Ramos (cell line): ENCODE results near the gene MAGEH1.
"Not testable (repeated sequence)": the region's sequence is repeated elsewhere in the genome, so short reads cannot be mapped to it uniquely, and the experiment has no call there.

Source experiments
- in situ Hi-C: fragments of 300-500 bp; cut with MboI; formaldehyde crosslinking; loops from one replicate; pipeline ENCODE4 v1.14.3; 2022; ENCODE audit warnings: low sequenced_read_pairs; ENCODE audit not compliant: unreplicated experiment

Gene MAGEH1

GRCh38 chrX:55451990-55452832 is at the start of gene MAGEH1:
Gene MAGEH1 (plus strand): TSS chrX:55452127. CDS start chrX:55452375, 248 bp downstream.
- in situ Hi-C loops = no loop called here

DNA sequence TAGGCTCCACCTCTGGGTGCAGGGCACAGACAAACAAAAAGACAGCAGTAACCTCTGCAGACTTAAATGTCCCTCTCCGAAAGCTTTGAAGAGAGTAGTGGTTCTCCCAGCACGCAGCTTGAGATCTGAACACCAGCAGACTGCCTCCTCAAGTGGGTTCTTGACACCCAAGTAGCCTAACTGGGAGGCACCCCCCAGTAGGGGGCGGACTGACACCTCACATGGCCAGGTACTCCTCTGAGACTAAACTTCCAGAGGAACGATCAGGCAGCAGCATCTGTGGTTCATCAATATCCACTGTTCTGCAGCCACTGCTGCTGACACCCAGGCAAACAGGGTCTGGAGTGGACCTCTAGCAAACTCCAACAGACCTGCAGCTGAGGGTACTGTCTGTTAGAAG is 24.8 kb upstream of the MAGEH1 start:
- in situ Hi-C loops = not testable (repeated sequence)

- in situ Hi-C loops = not testable (repeated sequence)
Observed at GRCh38 chrX:55443468-55443867, 8.5 kb upstream of the MAGEH1 start.

GRCh38 chrX:55450259-55450658 is 1.7 kb upstream of the MAGEH1 start:
- in situ Hi-C loops = no loop called here

DNA sequence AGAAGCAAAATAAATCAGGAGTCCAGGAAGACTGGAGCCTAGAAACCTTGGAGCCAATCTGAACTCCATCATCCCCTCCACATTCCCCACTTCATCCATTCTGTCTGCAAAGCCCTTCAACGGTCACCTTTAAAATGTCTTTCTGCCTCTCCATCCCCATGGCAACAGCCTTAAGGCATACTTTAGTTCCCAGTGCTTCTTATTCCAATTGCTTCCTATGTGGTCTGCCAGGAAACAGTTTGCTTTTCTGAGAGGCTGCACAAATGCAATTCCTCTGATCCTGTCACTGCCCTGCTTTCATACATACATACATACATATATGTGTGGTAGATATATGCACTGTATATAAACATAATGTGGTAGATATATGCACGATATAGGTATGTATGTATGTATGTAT is 786 bp upstream of the MAGEH1 start:
- in situ Hi-C loops = no loop called here

- in situ Hi-C loops = no loop called here
Observed at GRCh38 chrX:55451626-55451989, 319 bp upstream of the MAGEH1 start.

GRCh38 chrX:55452833-55453124 is 852 bp downstream of the MAGEH1 start:
- in situ Hi-C loops = no loop called here

DNA sequence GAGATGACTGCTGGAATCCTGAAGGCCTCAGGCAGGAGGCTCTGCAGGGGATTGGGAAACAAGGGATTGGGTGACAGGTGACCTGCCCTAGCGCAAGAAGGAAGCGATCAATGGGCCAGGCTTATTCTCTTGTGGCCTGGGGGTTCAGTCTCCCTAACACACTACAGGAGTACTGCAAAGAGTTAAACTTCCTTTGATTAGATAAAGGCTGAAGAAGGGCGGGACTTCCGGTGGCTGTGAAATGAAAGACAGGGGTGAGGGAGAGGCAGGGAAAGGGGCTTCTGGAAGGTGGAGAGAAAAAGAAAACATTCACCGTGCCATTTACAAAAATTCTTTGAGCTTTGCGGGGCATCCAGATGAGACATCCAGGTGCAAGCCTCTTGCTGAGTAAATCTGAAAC is 3.8 kb downstream of the MAGEH1 start:
- in situ Hi-C loops = not testable (repeated sequence)

- in situ Hi-C loops = not testable (repeated sequence)
Observed at GRCh38 chrX:55459426-55459825, 7.5 kb downstream of the MAGEH1 start.

GRCh38 chrX:55459926-55460325 is 8.0 kb downstream of the MAGEH1 start:
- in situ Hi-C loops = not testable (repeated sequence)

DNA sequence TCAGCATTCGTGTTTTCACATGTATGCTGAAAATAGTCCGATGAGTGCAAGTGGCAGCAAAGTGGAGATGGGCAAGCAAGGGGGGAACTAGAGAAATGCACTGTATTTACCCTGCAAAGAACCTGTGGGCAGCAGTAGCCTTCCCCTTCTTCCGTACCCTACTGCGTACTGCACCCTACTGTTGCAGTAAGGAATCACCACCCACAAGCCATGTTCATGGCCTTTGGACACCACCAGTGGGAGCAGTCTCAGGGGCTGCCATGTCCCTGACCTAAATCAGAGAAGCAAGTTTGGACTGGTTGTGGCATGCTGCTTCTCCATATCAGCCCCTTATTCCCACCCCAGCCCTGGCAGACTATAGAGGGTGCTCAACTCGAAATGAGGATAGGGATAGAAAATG is 12.1 kb downstream of the MAGEH1 start:
- in situ Hi-C loops = not testable (repeated sequence)

GRCh38 chrX:55465108-55465507 is 13.2 kb downstream of the MAGEH1 start:
- in situ Hi-C loops = not testable (repeated sequence)

DNA sequence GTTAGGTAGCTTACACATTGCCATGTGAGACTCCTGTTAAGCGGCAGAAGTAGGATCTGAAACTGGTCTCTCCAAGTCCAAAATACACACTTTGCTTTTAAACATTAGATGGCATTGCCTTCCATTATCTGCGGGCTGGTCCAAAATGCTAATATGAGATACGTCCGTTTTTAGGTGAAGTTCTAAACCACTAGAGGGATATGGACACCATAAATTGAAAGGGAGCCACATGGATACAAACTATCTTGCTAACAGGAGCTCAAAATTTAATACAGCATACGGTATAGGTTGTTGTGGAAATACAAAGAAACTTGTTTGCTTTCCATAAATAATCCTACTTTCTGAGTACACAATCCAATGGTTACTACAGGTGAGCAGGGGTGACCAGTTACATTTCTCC is 13.9 kb downstream of the MAGEH1 start:
- in situ Hi-C loops = not testable (repeated sequence)

DNA sequence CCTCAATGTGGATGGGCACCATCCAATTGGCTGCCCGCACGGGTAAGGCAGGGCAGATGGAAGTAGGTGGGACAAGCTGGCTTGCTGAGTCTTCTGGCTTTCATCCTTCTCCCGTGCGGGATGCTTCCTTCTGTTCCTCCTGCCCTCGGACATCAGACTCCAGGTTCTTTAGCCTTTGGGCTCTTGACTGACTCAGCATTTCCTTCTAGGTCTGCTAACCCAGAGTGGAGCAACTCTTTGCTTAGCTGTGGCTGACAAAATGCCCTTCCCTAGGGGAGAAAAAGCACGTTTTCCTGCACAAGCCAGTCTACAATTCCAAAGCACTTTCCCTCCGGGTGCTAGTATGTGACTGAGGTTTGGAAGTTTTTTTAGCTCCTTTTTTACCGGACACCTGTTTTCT is 28.0 kb downstream of the MAGEH1 start:
- in situ Hi-C loops = not testable (repeated sequence)

- in situ Hi-C loops = no loop called here
Observed at GRCh38 chrX:55480390-55481062, 28.6 kb downstream of the MAGEH1 start.

- in situ Hi-C loops = no loop called here
Observed at GRCh38 chrX:55484948-55485347, 33.0 kb downstream of the MAGEH1 start.

GRCh38 chrX:55486736-55487135 is 34.8 kb downstream of the MAGEH1 start:
- in situ Hi-C loops = no loop called here

- in situ Hi-C loops = no loop called here
Observed at GRCh38 chrX:55487143-55487542, 35.2 kb downstream of the MAGEH1 start.

DNA sequence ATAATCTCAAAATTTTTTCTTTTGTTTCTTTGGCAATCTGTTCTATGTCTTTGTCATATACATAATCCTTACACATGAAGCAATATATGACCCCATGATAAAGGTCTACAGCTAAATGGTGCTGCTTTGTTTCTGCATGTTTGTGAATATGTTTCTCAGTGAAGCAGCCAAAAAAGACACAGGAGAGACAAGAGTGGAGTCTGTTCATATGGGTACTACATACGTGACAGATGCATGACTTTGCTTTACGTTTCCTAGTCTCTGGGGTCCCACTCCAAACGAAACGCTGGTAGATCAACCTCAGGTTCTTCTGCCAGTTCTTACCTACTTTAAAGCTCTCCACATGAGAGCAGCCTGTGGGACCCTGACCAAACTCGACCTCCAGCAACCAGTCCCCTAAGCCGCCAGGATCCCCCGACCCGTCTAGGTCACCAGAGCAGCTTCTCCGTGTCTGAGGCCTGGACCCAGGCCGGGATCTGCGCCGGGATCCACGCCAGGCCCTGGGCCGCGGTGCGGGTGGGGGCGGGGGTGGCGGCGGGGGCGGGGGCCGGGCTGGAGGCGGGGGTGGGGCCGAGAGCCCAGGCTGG is 36.2 kb downstream of the MAGEH1 start:
- in situ Hi-C loops = no loop called here

DNA sequence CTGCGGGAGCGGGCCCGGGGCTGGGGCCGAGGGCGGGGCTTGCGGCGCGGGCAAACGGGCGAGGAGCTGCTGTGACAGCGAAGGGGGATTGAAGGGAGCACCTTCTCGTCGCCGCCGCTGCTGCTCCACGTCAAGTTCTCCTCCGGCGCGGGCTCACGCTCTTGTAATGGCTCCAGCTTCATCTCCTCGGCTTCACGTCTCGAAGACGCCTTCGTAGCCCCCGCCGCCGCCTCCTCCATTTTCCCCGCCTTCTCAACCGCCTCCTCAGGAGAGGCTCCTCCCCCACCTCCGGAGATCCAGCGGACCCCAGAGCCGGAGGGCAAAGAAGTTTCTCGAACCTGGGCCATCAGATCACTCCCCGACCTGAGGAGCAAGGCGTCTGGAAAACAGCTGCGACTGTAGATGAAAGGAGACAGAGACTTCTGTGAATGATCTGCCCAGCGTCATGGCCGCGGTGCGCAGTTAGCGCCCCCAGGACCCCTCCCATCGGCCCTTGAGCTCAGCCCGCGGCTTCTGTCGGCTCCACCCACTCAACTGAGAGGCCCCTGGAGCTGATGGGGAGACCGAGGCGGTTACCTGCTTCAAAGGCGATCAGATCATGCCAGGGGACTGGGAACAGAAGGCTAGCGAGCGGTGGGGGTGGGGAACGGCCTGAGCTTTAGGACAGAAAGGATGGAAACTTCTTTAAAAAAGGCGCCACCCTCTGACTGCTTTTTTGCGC is 36.8 kb downstream of the MAGEH1 start:
- in situ Hi-C loops = no loop called here
